Endothelial cell of umbilical vein (primary cell): ENCODE results near the gene CYP4F22. TPM values are rescaled to one million over a fixed set of nuclear protein-coding genes. Genes with fewer than 3 reads are reported as not detected.

ENCODE experiments used
- BruUV-seq: library from RNA; stranded (reverse); fragments of 400-500 nt; replicated peaks from 2 replicates; lab custom pipeline; 2021; lab: Mats Ljungman, UMichigan
- CTCF ChIA-PET: fragments of 300-600, 350-600 bp; sonication (Branson Sonifier 250); formaldehyde crosslinking; loops from one replicate; lab custom pipeline; 2021; ENCODE audit warnings: antibody characterized with exemption, inconsistent platforms; lab: Charles Lee
- POLR2A ChIA-PET: fragments of 300-600, 350-600 bp; sonication (Branson Sonifier 250); formaldehyde crosslinking; loops from one replicate; lab custom pipeline; 2021; ENCODE audit warnings: antibody characterized with exemption, inconsistent platforms; lab: Charles Lee
- DNase-seq: peaks from one replicate; pipeline ENCODE4 v3.0.0-alpha.2; 2011; ENCODE audit warnings: low read depth, low spot score
- FAIRE-seq: peaks from 2 replicates; lab custom pipeline; 2011; peaks lifted over from hg19 to GRCh38; lab: Jason Lieb, UNC
- H2AFZ ChIP-seq: 2 replicates; pipeline ENCODE4 v1.6.0; 2012; ENCODE audit warnings: low read depth, low read length, control low read depth, inconsistent platforms
- H3K27ac ChIP-seq: 2 replicates; pipeline ENCODE4 v1.5.1; 2011; ENCODE audit warnings: low read depth, mild to moderate bottlenecking, control low read depth, low read length, moderate library complexity; ENCODE audit not compliant: insufficient read depth
- H3K27me3 ChIP-seq, 2 experiments: 2 replicates each; pipeline versions ENCODE4 v1.6.0 to v1.6.1; 2011; ENCODE audit warnings: low read length in 2 of 2, mixed read lengths in 1 of 2; ENCODE audit not compliant: control insufficient read depth in 2 of 2, insufficient read depth in 2 of 2
- H3K36me3 ChIP-seq, 2 experiments: 2 replicates in 1 of 2; 3 replicates in 1 of 2; pipeline ENCODE4 v1.5.1; 2011; ENCODE audit warnings: low read length in 2 of 2, mild to moderate bottlenecking in 1 of 2, moderate library complexity in 1 of 2; ENCODE audit not compliant: control insufficient read depth in 2 of 2, insufficient read depth in 2 of 2; ENCODE audit errors: extremely low read depth in 1 of 2
- H3K4me1 ChIP-seq: 3 replicates; pipeline ENCODE4 v1.5.1; 2011; ENCODE audit warnings: mild to moderate bottlenecking, low read length; ENCODE audit not compliant: control insufficient read depth, insufficient read depth; ENCODE audit errors: extremely low read depth
- H3K4me2 ChIP-seq: 2 replicates; pipeline ENCODE4 v1.6.1; 2011; ENCODE audit warnings: low read length, control low read depth, mixed read lengths; ENCODE audit not compliant: insufficient read depth
- H3K4me3 ChIP-seq, 3 experiments: fragments of 200-600 bp in 1 of 3; sonication (generic), shearing (Covaris generic) in 1 of 3; replicated peaks in 1 of 3; 2 replicates each; pipeline ENCODE4 v1.5.1; 2011 to 2016; ENCODE audit warnings: control low read depth in 3 of 3, low read length in 3 of 3, mild to moderate bottlenecking in 2 of 3, inconsistent platforms in 1 of 3, low read depth in 1 of 3, moderate library complexity in 1 of 3; ENCODE audit not compliant: insufficient read depth in 1 of 3
- H3K79me2 ChIP-seq: 2 replicates; pipeline ENCODE4 v1.6.0; 2012; ENCODE audit warnings: low read length, inconsistent platforms; ENCODE audit not compliant: control insufficient read depth, insufficient read depth
- H3K9ac ChIP-seq: replicated peaks from 2 replicates; pipeline ENCODE3; 2011; ENCODE audit warnings: low read length, control low read depth; ENCODE audit not compliant: insufficient read depth; ENCODE audit errors: extremely low read depth
- H3K9me1 ChIP-seq: replicated peaks from 3 replicates; pipeline ENCODE4 v1.6.0; 2011; ENCODE audit warnings: mild to moderate bottlenecking, low read length; ENCODE audit not compliant: control insufficient read depth, insufficient read depth; ENCODE audit errors: extremely low read depth
- H3K9me3 ChIP-seq: replicated peaks from 2 replicates; pipeline ENCODE4 v1.5.1; 2012; ENCODE audit warnings: low read length, inconsistent platforms; ENCODE audit not compliant: control insufficient read depth, insufficient read depth
- H4K20me1 ChIP-seq: replicated peaks from 2 replicates; pipeline ENCODE3; 2011; ENCODE audit warnings: mild to moderate bottlenecking, low read length; ENCODE audit not compliant: control insufficient read depth, insufficient read depth; ENCODE audit errors: extremely low read depth
- EZH2 ChIP-seq: IDR thresholded peaks from 2 replicates; pipeline ENCODE4 v1.6.1; 2012; ENCODE audit warnings: borderline replicate concordance, low read depth, mild to moderate bottlenecking, moderate library complexity, low read length, inconsistent platforms; ENCODE audit not compliant: severe bottlenecking
- FOS ChIP-seq: IDR thresholded peaks from 2 replicates; pipeline ENCODE4 v1.6.1; 2011; ENCODE audit warnings: mild to moderate bottlenecking, low read length, moderate library complexity, borderline replicate concordance; ENCODE audit not compliant: insufficient read depth
- GATA2 ChIP-seq: IDR thresholded peaks from 2 replicates; pipeline ENCODE4 v1.7.0; 2011; ENCODE audit warnings: low read depth, mild to moderate bottlenecking, moderate library complexity, mixed read lengths, low read length; ENCODE audit not compliant: insufficient read length, insufficient read depth
- JUN ChIP-seq: IDR thresholded peaks from 2 replicates; pipeline ENCODE4 v1.6.1; 2011; ENCODE audit warnings: borderline replicate concordance, low read depth; ENCODE audit not compliant: insufficient read length, insufficient read depth
- MYC ChIP-seq: IDR thresholded peaks from one replicate; pipeline ENCODE4 v1.6.1; 2011; ENCODE audit warnings: mild to moderate bottlenecking, low read depth, low read length
- POLR2A ChIP-seq: IDR thresholded peaks from 2 replicates; pipeline ENCODE4 v1.6.1; 2012; ENCODE audit warnings: low read depth, mild to moderate bottlenecking, control low read depth, low read length
- POLR2AphosphoS5 ChIP-seq: IDR thresholded peaks from 2 replicates; pipeline ENCODE4 v1.6.1; 2012; ENCODE audit warnings: low read depth, mild to moderate bottlenecking, control low read depth, low read length, moderate library complexity; ENCODE audit not compliant: insufficient read depth
- dilution Hi-C: fragments of 300-500 bp; cut with MboI; formaldehyde crosslinking; loops from one replicate; pipeline ENCODE4 v1.15.0; 2019; ENCODE audit warnings: low sequenced_read_pairs; ENCODE audit not compliant: extremely low pct_ligation_motif_present
- intact Hi-C: fragments of 100-400 bp; cut with micrococcal nuclease; formaldehyde crosslinking; loops from one replicate; pipeline ENCODE4 v1.10.0; 2022
- polyA plus RNA-seq, 4 experiments: library from polyadenylated mRNA; depleted of rRNA in 3 of 4; stranded (reverse) in 3 of 4; unstranded in 1 of 4; fragments of >200 nt; gene quantifications; 2 replicates each; pipeline versions ENCODE4 v1.2.1 to v1.2.3, GENCODE V29; 2011 to 2012; ENCODE audit warnings: missing spikeins in 1 of 4
- total RNA-seq: library from RNA; stranded (reverse); gene quantifications from 2 replicates; pipeline ENCODE4 v1.2.3, GENCODE V29; 2021
- TF ChIP-seq, protein P1 (sequence below): IDR thresholded peaks from 2 replicates; pipeline ENCODE4 v1.6.1; 2011; ENCODE audit not compliant: insufficient read depth, insufficient read length
- TF ChIP-seq, protein P2 (sequence below), 2 donors: IDR thresholded peaks; 1 replicate in 1 of 2; 2 replicates in 1 of 2; pipeline ENCODE4 v1.5.1; 2011; ENCODE audit warnings: low read length in 2 of 2, mild to moderate bottlenecking in 2 of 2, moderate library complexity in 2 of 2, control low read depth in 1 of 2, inconsistent platforms in 1 of 2, low read depth in 1 of 2; ENCODE audit not compliant: insufficient read depth in 1 of 2; ENCODE audit errors: extremely low read depth in 1 of 2

Gene CYP4F22
- total and polyA plus RNA-seq, 2 donors (not counting 3 experiments of a cell fraction or from before 2014, with no cell fraction given), result not detected

DNA sequence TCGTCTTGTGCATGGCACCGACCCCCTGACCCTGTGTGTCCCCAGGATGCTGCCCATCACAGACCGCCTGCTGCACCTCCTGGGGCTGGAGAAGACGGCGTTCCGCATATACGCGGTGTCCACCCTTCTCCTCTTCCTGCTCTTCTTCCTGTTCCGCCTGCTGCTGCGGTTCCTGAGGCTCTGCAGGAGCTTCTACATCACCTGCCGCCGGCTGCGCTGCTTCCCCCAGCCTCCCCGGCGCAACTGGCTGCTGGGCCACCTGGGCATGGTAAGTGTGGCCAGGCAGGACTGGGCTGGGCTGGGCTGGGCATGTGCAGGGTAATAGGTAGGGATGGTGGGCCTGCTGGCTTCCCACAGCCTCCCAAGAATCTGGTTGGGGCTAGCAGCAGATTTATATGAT, 17.0 kb downstream of the CYP4F22 start:
- H3K4me3 ChIP-seq, result no peak overlapping the region
- no peak overlapping the region for H3K27ac ChIP-seq
- H3K9ac ChIP-seq, result no peak overlapping the region
- no peak for FAIRE-seq
- intact Hi-C loops, result no loop called here
- no peaks in the 10 kb centered on the region for H4K20me1 ChIP-seq
- no peaks in the 10 kb centered on the region for H3K9me3 ChIP-seq
- no peak for DNase-seq
- no peaks in the 10 kb centered on the region for H3K4me1 ChIP-seq
- no peaks in the 10 kb centered on the region for H3K79me2 ChIP-seq
- no peak overlapping the region for H2AFZ ChIP-seq
- no peak overlapping the region for H3K4me2 ChIP-seq
- no peaks in the 10 kb centered on the region for H3K9me1 ChIP-seq
- no peak for TF ChIP-seq JUN
- TF ChIP-seq POLR2A, result no peak
- TF ChIP-seq, protein P1, sequence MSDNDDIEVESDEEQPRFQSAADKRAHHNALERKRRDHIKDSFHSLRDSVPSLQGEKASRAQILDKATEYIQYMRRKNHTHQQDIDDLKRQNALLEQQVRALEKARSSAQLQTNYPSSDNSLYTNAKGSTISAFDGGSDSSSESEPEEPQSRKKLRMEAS, result no peak
- TF ChIP-seq POLR2AphosphoS5, result no peak
- TF ChIP-seq, protein P2, sequence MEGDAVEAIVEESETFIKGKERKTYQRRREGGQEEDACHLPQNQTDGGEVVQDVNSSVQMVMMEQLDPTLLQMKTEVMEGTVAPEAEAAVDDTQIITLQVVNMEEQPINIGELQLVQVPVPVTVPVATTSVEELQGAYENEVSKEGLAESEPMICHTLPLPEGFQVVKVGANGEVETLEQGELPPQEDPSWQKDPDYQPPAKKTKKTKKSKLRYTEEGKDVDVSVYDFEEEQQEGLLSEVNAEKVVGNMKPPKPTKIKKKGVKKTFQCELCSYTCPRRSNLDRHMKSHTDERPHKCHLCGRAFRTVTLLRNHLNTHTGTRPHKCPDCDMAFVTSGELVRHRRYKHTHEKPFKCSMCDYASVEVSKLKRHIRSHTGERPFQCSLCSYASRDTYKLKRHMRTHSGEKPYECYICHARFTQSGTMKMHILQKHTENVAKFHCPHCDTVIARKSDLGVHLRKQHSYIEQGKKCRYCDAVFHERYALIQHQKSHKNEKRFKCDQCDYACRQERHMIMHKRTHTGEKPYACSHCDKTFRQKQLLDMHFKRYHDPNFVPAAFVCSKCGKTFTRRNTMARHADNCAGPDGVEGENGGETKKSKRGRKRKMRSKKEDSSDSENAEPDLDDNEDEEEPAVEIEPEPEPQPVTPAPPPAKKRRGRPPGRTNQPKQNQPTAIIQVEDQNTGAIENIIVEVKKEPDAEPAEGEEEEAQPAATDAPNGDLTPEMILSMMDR (IDR thresholded peaks at IDR 0.05; ENCODE audit: extremely low read depth in 1 of 2, insufficient read depth in 1 of 2, low read depth in 1 of 2, low read length in 2 of 2), result no peak
- ChIA-PET POLR2A (no interaction called here), CTCF (interaction anchor here (1.5 kb wide), 1 partner anchor 30 kb away, joined by 4 read pairs; no protein-coding TSS in a partner anchor)
- no peaks in the 10 kb centered on the region for H3K27me3 ChIP-seq
- dilution Hi-C loops, result no loop called here
- H3K36me3 ChIP-seq, result no peaks in the 10 kb centered on the region
- no TSS peak for BruUV-seq

DNA sequence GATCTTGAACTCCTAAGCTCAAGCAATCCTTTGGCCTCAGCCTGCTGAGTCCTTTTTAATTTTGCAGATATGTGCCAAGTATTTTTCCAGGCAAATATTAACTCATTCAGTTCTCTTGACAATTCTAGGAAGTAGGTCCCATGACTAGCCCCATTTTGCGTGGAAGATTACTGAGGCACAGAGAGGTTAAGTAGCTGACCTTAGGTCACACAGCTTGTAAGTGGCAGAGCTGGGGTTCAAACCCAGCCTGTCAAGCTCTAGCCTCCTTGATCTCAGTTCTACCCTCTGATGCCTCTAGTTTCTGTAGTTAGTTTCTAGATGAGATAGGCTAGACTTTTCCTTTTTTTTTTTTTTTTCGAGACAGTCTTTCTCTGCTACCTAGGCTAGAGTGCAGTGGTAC, 18.1 kb downstream of the CYP4F22 start:
- Histone ChIP-seq H3K9me3 (no peaks in the 10 kb centered on the region), H3K4me2 (no peak overlapping the region), H3K9me1 (no peaks in the 10 kb centered on the region), H3K79me2 (no peaks in the 10 kb centered on the region), H3K36me3 (no peaks in the 10 kb centered on the region), H3K27ac (no peak overlapping the region), H2AFZ (no peak overlapping the region), H3K4me3 (no peak overlapping the region), H3K27me3 (no peaks in the 10 kb centered on the region), H3K9ac (no peak overlapping the region), H4K20me1 (no peaks in the 10 kb centered on the region), H3K4me1 (no peaks in the 10 kb centered on the region)
- BruUV-seq, result no TSS peak
- FAIRE-seq (no peak), DNase-seq (no peak)
- dilution Hi-C loops, result no loop called here
- POLR2A ChIA-PET, result interaction anchor here (0.7 kb wide), 1 partner anchor 1174 kb away, joined by 3 read pairs; no protein-coding TSS in a partner anchor
- intact Hi-C loops, result no loop called here
- TF ChIP-seq, protein P2 (IDR thresholded peaks at IDR 0.05; ENCODE audit: extremely low read depth in 1 of 2, insufficient read depth in 1 of 2, low read depth in 1 of 2, low read length in 2 of 2), result no peak
- no peak for TF ChIP-seq FOS
- TF ChIP-seq POLR2AphosphoS5, result no peak
- TF ChIP-seq JUN, result no peak
- no peak for TF ChIP-seq POLR2A
- TF ChIP-seq, protein P1, result no peak
- no peak for TF ChIP-seq EZH2
- no peak for TF ChIP-seq GATA2
- no peak for TF ChIP-seq MYC
- CTCF ChIA-PET, result interaction anchor here (0.9 to 1.1 kb wide), 2 partner anchors 14 to 425 kb away, joined by 4 to 5 read pairs; no protein-coding TSS in a partner anchor
